Measurements from ENCODE around the gene LIPC.

The LIPC gene

GRCh38 chr15:58393241-58393662 lies 38.5 kb upstream of the LIPC start:
- no peak overlapping the region for H3K4me3 ChIP-seq (ENCODE audit: low read depth, low read length)
- no peak for DNase-seq (ENCODE audit: low read depth)
- no peak for TF ChIP-seq CTCF (IDR thresholded peaks at IDR 0.05; ENCODE audit: low read depth, low read length)
- no peak for TF ChIP-seq MAX (IDR thresholded peaks at IDR 0.05; ENCODE audit: low read depth, low read length)
- TF ChIP-seq POLR2A (IDR thresholded peaks at IDR 0.05; ENCODE audit: extremely low read depth, insufficient read length): no peak
- no peak for TF ChIP-seq MYC (IDR thresholded peaks at IDR 0.05; ENCODE audit: low read depth, low read length)

- peak; percentile 81 for DNase-seq (ENCODE audit: low read depth)
- no peak for TF ChIP-seq MAX (IDR thresholded peaks at IDR 0.05; ENCODE audit: low read depth, low read length)
Measured at GRCh38 chr15:58396181-58396580, 35.6 kb upstream of the LIPC start.

GRCh38 chr15:58398071-58398470 lies 33.7 kb upstream of the LIPC start:
- H3K4me3 ChIP-seq (ENCODE audit: low read depth, low read length): no peak overlapping the region
- no peak for DNase-seq (ENCODE audit: low read depth)
- TF ChIP-seq POLR2A (IDR thresholded peaks at IDR 0.05; ENCODE audit: extremely low read depth, insufficient read length) (no peak), CTCF (IDR thresholded peaks at IDR 0.05; ENCODE audit: low read depth, low read length) (no peak), MAX (IDR thresholded peaks at IDR 0.05; ENCODE audit: low read depth, low read length) (no peak; the same call in 1 of the 2 replicates), MYC (IDR thresholded peaks at IDR 0.05; ENCODE audit: low read depth, low read length) (no peak)

More at GRCh38 chr15:58396181-58396580, 35.6 kb upstream of the LIPC start:
- H3K4me3 ChIP-seq (ENCODE audit: low read depth, low read length): no peak overlapping the region

- no peak for TF ChIP-seq CTCF (IDR thresholded peaks at IDR 0.05; ENCODE audit: low read depth, low read length)
- no peak for TF ChIP-seq MAX (IDR thresholded peaks at IDR 0.05; ENCODE audit: low read depth, low read length)
- no peak for TF ChIP-seq POLR2A (IDR thresholded peaks at IDR 0.05; ENCODE audit: extremely low read depth, insufficient read length)
- no peak for TF ChIP-seq MYC (IDR thresholded peaks at IDR 0.05; ENCODE audit: low read depth, low read length)
- DNase-seq (ENCODE audit: low read depth): no peak
- H3K4me3 ChIP-seq (ENCODE audit: low read depth, low read length): no peak overlapping the region
Measured at GRCh38 chr15:58398643-58399042, 33.1 kb upstream of the LIPC start.

GRCh38 chr15:58399739-58400138 lies 32.1 kb upstream of the LIPC start:
- DNase-seq (ENCODE audit: low read depth): no peak
- H3K4me3 ChIP-seq (ENCODE audit: low read depth, low read length): no peak overlapping the region
- TF ChIP-seq MAX (IDR thresholded peaks at IDR 0.05; ENCODE audit: low read depth, low read length) (no peak), POLR2A (IDR thresholded peaks at IDR 0.05; ENCODE audit: extremely low read depth, insufficient read length) (no peak), CTCF (IDR thresholded peaks at IDR 0.05; ENCODE audit: low read depth, low read length) (no peak), MYC (IDR thresholded peaks at IDR 0.05; ENCODE audit: low read depth, low read length) (no peak)

GRCh38 chr15:58401276-58401675 lies 30.5 kb upstream of the LIPC start:
- TF ChIP-seq CTCF (IDR thresholded peaks at IDR 0.05; ENCODE audit: low read depth, low read length) (no peak), POLR2A (IDR thresholded peaks at IDR 0.05; ENCODE audit: extremely low read depth, insufficient read length) (no peak), MYC (IDR thresholded peaks at IDR 0.05; ENCODE audit: low read depth, low read length) (no peak), MAX (IDR thresholded peaks at IDR 0.05; ENCODE audit: low read depth, low read length) (no peak)
- no peak overlapping the region for H3K4me3 ChIP-seq (ENCODE audit: low read depth, low read length)
- DNase-seq (ENCODE audit: low read depth): no peak
